ENCODE results near the gene GBP2. TPM values are rescaled to one million over a fixed set of nuclear protein-coding genes. Genes with fewer than 3 reads are reported as not detected.

Gene GBP2
- total RNA-seq, 1 donor from 2014 or later: 40.8 TPM

DNA sequence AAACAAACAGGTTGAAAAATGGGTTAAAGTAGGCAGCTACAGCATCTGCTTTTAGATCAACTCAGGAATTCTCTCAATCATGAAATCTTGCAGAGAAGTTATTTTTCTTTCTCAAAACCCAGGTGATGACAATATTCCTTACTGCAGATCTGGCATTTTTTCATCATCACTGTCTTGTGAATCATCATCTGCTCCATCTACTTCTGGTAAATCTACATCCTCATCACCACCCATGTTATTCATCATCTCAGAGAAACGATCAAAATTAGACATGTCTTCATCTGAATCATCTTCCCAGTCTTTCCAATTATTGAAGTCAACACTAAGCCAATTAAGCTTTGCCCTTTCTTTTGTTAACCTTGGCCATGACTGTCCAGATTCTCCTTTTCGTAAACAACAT is 21.8 kb downstream of the GBP2 start:
- intact Hi-C loops (cut with DNase I): no loop called here
- Histone ChIP-seq H3K9me3 (no peaks in the 10 kb centered on the region), H3K36me3 (peaks cover 44% of the 10 kb centered on the region), H3K4me1 (no peaks in the 10 kb centered on the region), H3K4me3 (no peak overlapping the region), H3K27ac (no peak overlapping the region), H3K27me3 (no peaks in the 10 kb centered on the region)
- TF ChIP-seq, protein P1, sequence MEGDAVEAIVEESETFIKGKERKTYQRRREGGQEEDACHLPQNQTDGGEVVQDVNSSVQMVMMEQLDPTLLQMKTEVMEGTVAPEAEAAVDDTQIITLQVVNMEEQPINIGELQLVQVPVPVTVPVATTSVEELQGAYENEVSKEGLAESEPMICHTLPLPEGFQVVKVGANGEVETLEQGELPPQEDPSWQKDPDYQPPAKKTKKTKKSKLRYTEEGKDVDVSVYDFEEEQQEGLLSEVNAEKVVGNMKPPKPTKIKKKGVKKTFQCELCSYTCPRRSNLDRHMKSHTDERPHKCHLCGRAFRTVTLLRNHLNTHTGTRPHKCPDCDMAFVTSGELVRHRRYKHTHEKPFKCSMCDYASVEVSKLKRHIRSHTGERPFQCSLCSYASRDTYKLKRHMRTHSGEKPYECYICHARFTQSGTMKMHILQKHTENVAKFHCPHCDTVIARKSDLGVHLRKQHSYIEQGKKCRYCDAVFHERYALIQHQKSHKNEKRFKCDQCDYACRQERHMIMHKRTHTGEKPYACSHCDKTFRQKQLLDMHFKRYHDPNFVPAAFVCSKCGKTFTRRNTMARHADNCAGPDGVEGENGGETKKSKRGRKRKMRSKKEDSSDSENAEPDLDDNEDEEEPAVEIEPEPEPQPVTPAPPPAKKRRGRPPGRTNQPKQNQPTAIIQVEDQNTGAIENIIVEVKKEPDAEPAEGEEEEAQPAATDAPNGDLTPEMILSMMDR (IDR thresholded peaks at IDR 0.05): no peak
- DNase-seq (no peak), ATAC-seq (no peak)

DNA sequence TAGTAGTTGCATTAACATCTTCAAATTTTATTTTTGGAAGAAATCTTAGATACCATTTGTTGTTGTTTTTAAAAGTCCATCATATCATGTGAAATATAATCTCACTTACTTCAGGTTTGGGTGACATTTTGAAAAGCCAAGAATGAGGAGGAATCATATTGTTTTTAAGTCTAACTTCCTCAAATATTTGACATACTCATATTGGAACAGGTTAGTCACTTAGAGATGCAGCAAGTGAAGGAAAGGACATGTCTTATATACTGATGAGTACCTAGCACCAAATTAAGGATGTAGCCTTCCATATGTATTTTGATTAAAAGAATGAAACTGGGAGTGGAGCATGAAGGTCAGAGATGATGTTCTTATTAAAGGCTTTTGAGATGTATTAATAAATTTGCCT is 23.9 kb downstream of the GBP2 start:
- intact Hi-C loops (cut with DNase I): no loop called here
- peaks cover 24% of the 10 kb centered on the region for H3K36me3 ChIP-seq
- no peaks in the 10 kb centered on the region for H3K9me3 ChIP-seq
- no peaks in the 10 kb centered on the region for H3K27me3 ChIP-seq
- H3K4me1 ChIP-seq: no peaks in the 10 kb centered on the region
- TF ChIP-seq, protein P1 (IDR thresholded peaks at IDR 0.05): no peak
- ATAC-seq (no peak), DNase-seq (no peak)
- no peak overlapping the region for H3K4me3 ChIP-seq
- H3K27ac ChIP-seq: no peak overlapping the region

DNA sequence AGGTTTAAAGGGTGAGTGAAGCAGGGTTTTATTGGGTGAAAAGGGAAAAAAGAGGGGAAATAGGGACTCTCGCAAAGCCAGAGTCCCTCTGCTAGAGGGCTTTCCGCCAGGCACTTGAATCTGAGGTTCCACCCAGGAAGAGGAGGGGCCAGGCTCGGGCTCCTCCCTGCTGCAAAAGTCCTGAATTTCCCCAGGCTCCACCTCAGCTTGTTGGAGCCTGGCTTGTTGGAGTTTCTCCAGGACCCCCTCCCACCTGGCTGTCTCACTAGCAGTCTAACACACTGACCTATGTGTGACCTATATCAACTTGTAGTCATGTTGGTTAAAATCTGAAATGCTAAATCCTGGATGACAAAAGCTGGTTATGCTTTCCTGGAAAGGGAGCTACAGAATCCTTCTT is 25.5 kb downstream of the GBP2 start:
- Histone ChIP-seq H3K4me1 (no peaks in the 10 kb centered on the region), H3K4me3 (no peak overlapping the region), H3K9me3 (peaks cover 6% of the 10 kb centered on the region), H3K36me3 (peaks cover 8% of the 10 kb centered on the region), H3K27me3 (no peaks in the 10 kb centered on the region), H3K27ac (no peak overlapping the region)
- intact Hi-C loops (cut with DNase I): no loop called here
- ATAC-seq: no peak
- DNase-seq: no peak
- TF ChIP-seq, protein P1 (IDR thresholded peaks at IDR 0.05): no peak

DNA sequence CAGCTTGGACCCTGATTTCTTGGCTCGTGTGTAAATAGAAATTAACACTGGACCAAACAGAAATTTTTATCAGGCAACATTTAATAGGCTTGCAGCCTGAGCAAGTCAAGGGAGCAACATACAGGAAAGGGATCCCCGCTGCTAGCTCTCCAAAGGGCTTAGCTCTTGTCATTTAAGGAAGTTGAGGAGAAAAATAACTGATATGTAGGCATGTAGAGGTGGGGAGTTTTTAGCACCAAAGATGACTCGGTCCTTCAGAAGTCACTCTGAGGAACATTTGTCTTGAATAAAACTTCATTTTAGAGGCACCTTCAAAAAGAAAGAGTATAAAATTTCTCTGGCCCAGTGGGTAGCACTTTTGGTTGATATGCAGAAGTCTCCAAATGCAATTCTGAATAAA is 27.1 kb downstream of the GBP2 start:
- Histone ChIP-seq H3K4me1 (no peaks in the 10 kb centered on the region), H3K36me3 (no peaks in the 10 kb centered on the region), H3K27ac (no peak overlapping the region), H3K9me3 (peaks cover 6% of the 10 kb centered on the region), H3K27me3 (no peaks in the 10 kb centered on the region), H3K4me3 (no peak overlapping the region)
- DNase-seq (no peak), ATAC-seq (no peak)
- intact Hi-C loops (cut with DNase I): no loop called here
- TF ChIP-seq, protein P1 (IDR thresholded peaks at IDR 0.05): no peak

DNA sequence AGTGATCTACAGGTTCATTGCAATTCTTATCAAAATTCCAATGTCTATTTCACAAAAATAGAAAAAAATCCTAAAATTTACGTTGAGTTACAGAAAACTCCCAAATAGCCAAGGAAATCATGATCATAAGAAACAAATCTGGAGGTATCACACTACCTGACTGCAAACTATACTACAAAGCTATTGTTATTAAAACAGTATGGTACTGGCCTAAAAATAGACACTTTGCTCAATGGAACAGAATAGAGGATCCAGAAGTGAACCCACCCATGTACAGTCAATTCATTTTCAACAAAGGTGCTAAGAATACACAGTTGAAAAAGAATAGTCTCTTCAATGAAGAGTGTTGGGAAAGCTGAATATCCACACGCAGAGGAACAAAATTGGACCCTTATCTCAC is 30.2 kb downstream of the GBP2 start:
- Histone ChIP-seq H3K27ac (no peak overlapping the region), H3K4me1 (no peaks in the 10 kb centered on the region), H3K9me3 (peaks cover 6% of the 10 kb centered on the region), H3K27me3 (no peaks in the 10 kb centered on the region), H3K4me3 (no peak overlapping the region), H3K36me3 (no peaks in the 10 kb centered on the region)
- intact Hi-C loops (cut with DNase I): no loop called here
- TF ChIP-seq, protein P1 (IDR thresholded peaks at IDR 0.05): no peak
- DNase-seq (no peak), ATAC-seq (no peak)

DNA sequence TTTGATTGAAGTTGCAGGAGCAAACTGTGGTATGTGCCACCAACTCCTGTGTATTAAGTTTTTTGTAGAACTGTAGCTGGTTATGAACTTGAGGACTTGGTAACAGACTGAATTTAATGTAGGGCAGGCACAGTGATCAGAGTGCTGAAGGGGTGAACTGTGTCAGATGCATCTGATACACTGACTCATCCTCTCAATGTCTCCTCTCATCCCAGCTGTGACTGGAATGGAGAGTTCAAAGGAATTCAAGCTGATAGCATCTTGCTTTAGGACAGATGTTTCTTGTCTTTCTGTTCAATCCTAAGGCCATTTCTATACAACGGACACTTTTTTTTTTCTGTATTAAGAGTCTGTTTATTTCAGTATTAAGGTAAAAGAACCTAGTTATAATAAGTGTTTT is 36.0 kb downstream of the GBP2 start:
- TF ChIP-seq, protein P1 (IDR thresholded peaks at IDR 0.05): no peak
- H3K4me1 ChIP-seq: no peaks in the 10 kb centered on the region
- DNase-seq (no peak), ATAC-seq (no peak)
- no peaks in the 10 kb centered on the region for H3K27me3 ChIP-seq
- no peak overlapping the region for H3K4me3 ChIP-seq
- no peaks in the 10 kb centered on the region for H3K36me3 ChIP-seq
- no peak overlapping the region for H3K27ac ChIP-seq
- intact Hi-C loops (cut with DNase I): no loop called here
- H3K9me3 ChIP-seq: no peaks in the 10 kb centered on the region
